B cell (primary cell): Measurements from ENCODE around the gene ZNF618.

Experiments used
- CTCF ChIP-seq: fragments of 200-600 bp; IDR thresholded peaks from one replicate; pipeline ENCODE4 v1.8.0; 2022; ENCODE audit warnings: antibody characterized with exemption, mild to moderate bottlenecking
- EZH2 ChIP-seq: IDR thresholded peaks from 2 replicates; pipeline ENCODE4 v1.6.1; 2012; ENCODE audit warnings: borderline replicate concordance, low read depth, mild to moderate bottlenecking, moderate library complexity, low read length; ENCODE audit not compliant: insufficient read depth, poor library complexity, severe bottlenecking

GRCh38 chr9:114087721-114088120 lies 211.6 kb downstream of the ZNF618 start:
- no peak for TF ChIP-seq CTCF
- no peak for TF ChIP-seq EZH2
